Keratinocyte (primary cell): ENCODE results near the gene HCN1.

Experiments
- CTCF ChIP-seq, 3 experiments: IDR thresholded peaks in 1 of 3; conservative IDR thresholded peaks in 1 of 3; optimal IDR thresholded peaks in 1 of 3; 2 replicates in 2 of 3; 3 replicates in 1 of 3; pipeline versions ENCODE3 to v1.5.1; 2011; ENCODE audit warnings: low read length in 3 of 3, mild to moderate bottlenecking in 3 of 3, moderate library complexity in 2 of 3, control low read depth in 1 of 3, inconsistent platforms in 1 of 3; ENCODE audit not compliant: insufficient read depth in 2 of 3; ENCODE audit errors: extremely low read depth in 1 of 3
- EZH2 ChIP-seq: IDR thresholded peaks from one replicate; pipeline ENCODE4 v1.6.1; 2012; ENCODE audit warnings: inconsistent platforms, mild to moderate bottlenecking, low read length, moderate library complexity

- TF ChIP-seq CTCF (optimal IDR thresholded peaks at IDR 0.05 in 1 of 3, IDR thresholded peaks at IDR 0.05 in 1 of 3, conservative IDR thresholded peaks at IDR 0.05 in 1 of 3; ENCODE audit: extremely low read depth in 1 of 3, insufficient read depth in 2 of 3, low read length in 3 of 3): no peak
- no peak for TF ChIP-seq EZH2
These were observed 18.7 kb downstream of the HCN1 start for GRCh38 chr5:45677524-45677923.
